HFF-Myc (cell line): Measurements from ENCODE around the gene ETV6.
A peak's percentile ranks its signal among the peaks of the same experiment; 100 is the strongest.

Experiments used
- DNase-seq: peaks from one replicate; pipeline ENCODE4 v3.0.0-alpha.2; 2011; ENCODE audit warnings: low read depth; ENCODE audit errors: extremely low read depth
- H3K4me3 ChIP-seq: replicated peaks from 2 replicates; pipeline ENCODE4 v1.5.1; 2011; ENCODE audit warnings: low read depth, mild to moderate bottlenecking, control low read depth, low read length
- CTCF ChIP-seq: IDR thresholded peaks from 2 replicates; pipeline ENCODE4 v1.5.1; 2012; ENCODE audit warnings: mild to moderate bottlenecking, low read depth, low read length, control low read depth; ENCODE audit errors: missing control alignments

Gene ETV6

GRCh38 chr12:11722578-11723138 is 73.2 kb downstream of the ETV6 start:
- no peak for DNase-seq
- no peak overlapping the region for H3K4me3 ChIP-seq
- no peak for TF ChIP-seq CTCF

GRCh38 chr12:11723993-11724392 is 74.5 kb downstream of the ETV6 start:
- no peak for DNase-seq
- H3K4me3 ChIP-seq, result no peak overlapping the region
- no peak for TF ChIP-seq CTCF

GRCh38 chr12:11724888-11725311 is 75.4 kb downstream of the ETV6 start:
- H3K4me3 ChIP-seq, result no peak overlapping the region
- DNase-seq, result peak; percentile 54
- TF ChIP-seq CTCF, result no peak

- H3K4me3 ChIP-seq, result no peak overlapping the region
- DNase-seq, result no peak
- TF ChIP-seq CTCF, result no peak
These were observed 76.2 kb downstream of the ETV6 start for GRCh38 chr12:11725686-11726085.

- TF ChIP-seq CTCF, result no peak
- no peak for DNase-seq
- H3K4me3 ChIP-seq, result no peak overlapping the region
These were observed 77.2 kb downstream of the ETV6 start for GRCh38 chr12:11726659-11727058.

GRCh38 chr12:11727133-11727664 is 77.7 kb downstream of the ETV6 start:
- DNase-seq, result no peak
- no peak overlapping the region for H3K4me3 ChIP-seq
- no peak for TF ChIP-seq CTCF

- H3K4me3 ChIP-seq, result no peak overlapping the region
- no peak for DNase-seq
- no peak for TF ChIP-seq CTCF
These were observed 78.8 kb downstream of the ETV6 start for GRCh38 chr12:11728154-11728755.
